ENCODE results near the gene KIAA1671.
A peak's percentile ranks its signal among the peaks of the same experiment; 100 is the strongest.

Gene KIAA1671

DNA sequence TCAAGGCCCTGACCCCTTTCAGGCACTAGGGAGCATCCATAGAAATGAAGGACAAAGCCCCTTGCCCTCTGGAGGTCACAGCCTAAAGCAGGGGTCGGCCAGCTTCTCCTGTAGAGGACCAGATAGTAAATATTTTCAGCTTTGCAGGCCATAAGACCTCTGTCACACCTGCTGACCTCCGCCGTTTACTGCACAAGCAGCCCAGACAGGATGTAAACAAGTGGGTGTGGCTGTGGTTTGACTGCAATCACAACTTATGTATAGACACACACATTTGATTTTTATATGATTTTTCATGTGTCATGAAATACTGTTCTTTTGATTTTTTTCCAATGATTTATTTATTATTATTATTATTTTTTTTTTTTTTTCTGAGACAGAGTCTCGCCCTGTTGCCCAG is 34.3 kb downstream of the KIAA1671 start:
- Mint-ChIP-seq H3K27me3 (ENCODE audit: low read depth, poor library complexity) (no peaks in the 10 kb centered on the region), H3K36me3 (ENCODE audit: low read depth) (peaks cover 7% of the 10 kb centered on the region), H3K27ac (no peak overlapping the region), H3K4me3 (no peak overlapping the region), H3K9me3 (peaks cover 6% of the 10 kb centered on the region), H3K4me1 (peaks cover 64% of the 10 kb centered on the region)
- TF ChIP-seq, protein P1, sequence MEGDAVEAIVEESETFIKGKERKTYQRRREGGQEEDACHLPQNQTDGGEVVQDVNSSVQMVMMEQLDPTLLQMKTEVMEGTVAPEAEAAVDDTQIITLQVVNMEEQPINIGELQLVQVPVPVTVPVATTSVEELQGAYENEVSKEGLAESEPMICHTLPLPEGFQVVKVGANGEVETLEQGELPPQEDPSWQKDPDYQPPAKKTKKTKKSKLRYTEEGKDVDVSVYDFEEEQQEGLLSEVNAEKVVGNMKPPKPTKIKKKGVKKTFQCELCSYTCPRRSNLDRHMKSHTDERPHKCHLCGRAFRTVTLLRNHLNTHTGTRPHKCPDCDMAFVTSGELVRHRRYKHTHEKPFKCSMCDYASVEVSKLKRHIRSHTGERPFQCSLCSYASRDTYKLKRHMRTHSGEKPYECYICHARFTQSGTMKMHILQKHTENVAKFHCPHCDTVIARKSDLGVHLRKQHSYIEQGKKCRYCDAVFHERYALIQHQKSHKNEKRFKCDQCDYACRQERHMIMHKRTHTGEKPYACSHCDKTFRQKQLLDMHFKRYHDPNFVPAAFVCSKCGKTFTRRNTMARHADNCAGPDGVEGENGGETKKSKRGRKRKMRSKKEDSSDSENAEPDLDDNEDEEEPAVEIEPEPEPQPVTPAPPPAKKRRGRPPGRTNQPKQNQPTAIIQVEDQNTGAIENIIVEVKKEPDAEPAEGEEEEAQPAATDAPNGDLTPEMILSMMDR (IDR thresholded peaks at IDR 0.05): no peak
- no peak for DNase-seq

DNA sequence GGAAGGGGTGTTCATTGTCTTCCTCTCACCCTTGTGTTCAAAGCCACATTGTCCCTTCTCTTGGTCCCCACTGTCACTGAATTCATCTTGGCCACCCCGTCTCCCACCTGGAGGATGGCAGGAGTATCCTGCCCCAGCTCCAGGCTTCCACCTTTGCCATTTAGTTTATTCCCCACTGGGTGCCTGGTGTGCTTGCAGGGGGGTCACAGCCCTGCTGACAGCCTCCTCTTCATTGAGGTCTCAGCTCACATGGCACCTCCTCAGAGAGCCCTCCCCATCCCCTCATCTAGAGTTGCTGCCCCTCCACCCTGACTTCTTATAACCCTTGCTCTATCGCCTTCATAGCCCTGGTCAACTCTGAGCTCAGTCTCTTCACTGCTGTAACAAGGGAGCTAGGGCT is 36.6 kb downstream of the KIAA1671 start:
- H3K9me3 Mint-ChIP-seq: peaks cover 6% of the 10 kb centered on the region
- no peak overlapping the region for H3K4me3 Mint-ChIP-seq
- no peak for DNase-seq
- peak overlapping the region; percentile 84 for H3K27ac Mint-ChIP-seq
- H3K4me1 Mint-ChIP-seq: peaks cover 62% of the 10 kb centered on the region
- peaks cover 10% of the 10 kb centered on the region for H3K36me3 Mint-ChIP-seq (ENCODE audit: low read depth)
- H3K27me3 Mint-ChIP-seq (ENCODE audit: low read depth, poor library complexity): no peaks in the 10 kb centered on the region
- TF ChIP-seq, protein P1 (IDR thresholded peaks at IDR 0.05): no peak

DNA sequence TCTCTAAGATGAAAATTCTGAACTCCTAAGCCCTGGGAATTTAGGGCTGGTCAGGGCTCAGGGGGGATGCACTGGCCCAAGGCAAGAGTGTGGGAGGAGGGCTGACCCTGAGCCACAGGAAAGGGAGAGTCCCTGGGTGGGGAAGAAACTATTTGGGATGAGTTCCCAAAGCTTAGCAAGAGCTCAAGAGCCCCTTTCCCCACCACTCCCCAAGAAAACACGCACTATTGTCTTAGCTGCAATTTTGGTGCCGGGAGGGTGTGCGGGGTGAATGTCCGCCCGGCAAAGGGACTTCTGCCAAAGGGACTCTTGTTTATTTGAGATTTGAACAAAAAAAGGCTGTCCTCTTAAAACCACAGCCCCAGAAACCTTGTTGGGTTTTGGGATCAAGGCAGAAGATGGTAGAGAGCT is 37.0 kb downstream of the KIAA1671 start:
- no peak overlapping the region for H3K4me3 Mint-ChIP-seq
- H3K27ac Mint-ChIP-seq: peak overlapping the region; percentile 84
- peaks cover 10% of the 10 kb centered on the region for H3K36me3 Mint-ChIP-seq (ENCODE audit: low read depth)
- TF ChIP-seq, protein P1 (IDR thresholded peaks at IDR 0.05): no peak
- peaks cover 62% of the 10 kb centered on the region for H3K4me1 Mint-ChIP-seq
- peaks cover 6% of the 10 kb centered on the region for H3K9me3 Mint-ChIP-seq
- DNase-seq: no peak
- H3K27me3 Mint-ChIP-seq (ENCODE audit: low read depth, poor library complexity): no peaks in the 10 kb centered on the region

DNA sequence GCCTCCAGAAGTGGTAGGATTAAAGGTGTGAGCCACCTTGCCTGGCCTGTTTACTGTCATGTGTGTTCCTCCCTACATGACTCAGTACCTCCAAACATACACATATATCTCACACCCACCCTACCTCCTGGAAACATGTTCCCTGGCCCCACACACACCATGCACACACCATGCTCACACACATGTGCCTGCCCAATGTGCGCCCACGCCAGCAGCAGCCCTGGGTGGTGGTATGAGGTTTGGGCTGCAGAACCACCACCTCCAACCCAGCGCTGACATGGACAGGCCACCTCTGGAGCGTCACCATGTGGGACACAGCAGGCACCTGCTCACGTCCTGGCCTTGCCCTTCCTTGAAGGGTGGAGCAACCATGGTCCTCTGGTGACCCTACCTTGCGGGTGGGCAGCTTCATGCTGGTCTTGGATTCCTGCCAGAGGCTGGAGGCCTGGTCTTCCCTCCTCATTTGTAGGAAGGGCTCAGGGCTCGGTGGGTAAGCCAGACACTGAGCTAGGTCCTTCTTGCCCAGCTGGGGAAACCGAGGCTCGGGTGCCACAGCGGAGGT is 37.9 kb downstream of the KIAA1671 start:
- Mint-ChIP-seq H3K4me1 (peaks cover 53% of the 10 kb centered on the region), H3K9me3 (peaks cover 4% of the 10 kb centered on the region), H3K36me3 (ENCODE audit: low read depth) (peaks cover 9% of the 10 kb centered on the region), H3K27ac (no peak overlapping the region), H3K27me3 (ENCODE audit: low read depth, poor library complexity) (no peaks in the 10 kb centered on the region), H3K4me3 (no peak overlapping the region)
- TF ChIP-seq, protein P1 (IDR thresholded peaks at IDR 0.05): no peak
- DNase-seq: no peak

DNA sequence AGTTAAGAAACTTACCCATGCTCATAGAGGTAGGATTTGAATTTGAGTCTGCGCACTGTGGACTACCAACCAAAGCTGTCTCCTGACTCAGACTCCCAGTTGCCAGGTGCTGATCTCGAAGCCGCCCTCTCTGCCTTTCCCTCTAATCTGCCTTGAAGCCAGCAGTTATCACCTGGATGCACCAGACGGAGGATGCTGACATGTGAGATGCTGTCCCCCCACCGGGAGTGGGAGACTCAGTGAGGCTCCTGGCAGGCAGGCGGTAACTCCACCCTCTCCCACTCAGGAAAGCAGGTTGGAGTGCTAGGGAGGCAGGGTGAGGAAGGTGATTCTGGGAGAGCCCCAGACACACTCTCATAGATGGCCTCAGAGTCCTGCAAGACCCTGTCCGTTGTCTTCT is 40.4 kb downstream of the KIAA1671 start:
- H3K9me3 Mint-ChIP-seq: no peaks in the 10 kb centered on the region
- H3K27me3 Mint-ChIP-seq (ENCODE audit: low read depth, poor library complexity): no peaks in the 10 kb centered on the region
- H3K4me3 Mint-ChIP-seq: no peak overlapping the region
- no peak for DNase-seq
- TF ChIP-seq, protein P1 (IDR thresholded peaks at IDR 0.05): no peak
- H3K27ac Mint-ChIP-seq: peak overlapping the region; percentile 36
- H3K4me1 Mint-ChIP-seq: peaks cover 71% of the 10 kb centered on the region
- H3K36me3 Mint-ChIP-seq (ENCODE audit: low read depth): peaks cover 4% of the 10 kb centered on the region

DNA sequence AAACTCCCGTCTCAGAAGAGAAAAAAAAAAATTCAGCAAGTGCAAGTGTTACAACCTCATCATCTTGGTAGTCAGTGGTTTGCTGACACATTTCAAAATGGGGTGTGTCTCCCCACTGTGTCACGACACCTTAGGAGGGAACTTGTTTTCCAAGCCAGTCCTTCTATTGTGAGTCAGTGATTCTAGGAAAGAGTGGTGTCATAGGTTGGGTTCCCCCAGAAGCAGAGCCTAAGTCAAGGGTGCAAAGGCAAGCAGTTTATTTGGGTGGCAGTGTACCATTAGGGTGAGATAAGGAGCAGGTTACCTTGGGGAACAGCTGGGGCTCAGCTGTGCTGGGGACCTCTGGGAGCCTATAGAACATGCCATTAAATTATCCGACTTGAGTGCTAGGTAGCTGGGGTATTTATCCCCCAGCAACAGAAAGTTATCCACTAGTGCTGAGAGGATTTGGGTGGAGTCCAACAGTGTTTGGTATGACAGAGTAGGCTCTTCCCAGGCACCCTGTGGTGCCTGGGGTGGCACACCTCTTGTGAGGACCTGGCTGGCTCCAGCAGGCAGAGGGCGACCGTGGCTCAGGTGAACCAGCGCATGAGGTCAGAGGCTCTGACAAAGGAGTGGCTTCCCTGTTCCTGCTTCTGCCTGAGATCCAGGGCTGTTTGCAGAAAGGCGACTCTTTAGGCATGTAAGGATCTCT is 41.7 kb downstream of the KIAA1671 start:
- Mint-ChIP-seq H3K36me3 (ENCODE audit: low read depth) (peaks cover 4% of the 10 kb centered on the region), H3K27me3 (ENCODE audit: low read depth, poor library complexity) (no peaks in the 10 kb centered on the region), H3K4me1 (peaks cover 67% of the 10 kb centered on the region), H3K9me3 (no peaks in the 10 kb centered on the region), H3K4me3 (no peak overlapping the region), H3K27ac (peak overlapping the region; percentile 66)
- DNase-seq: no peak
- TF ChIP-seq, protein P1 (IDR thresholded peaks at IDR 0.05): no peak

Data from nephron progenitor cell (in vitro differentiated cells).